Neural progenitor cell (in vitro differentiated cells): ENCODE data around the gene PRSS57. TPM values are rescaled to one million over a fixed set of nuclear protein-coding genes. Genes with fewer than 3 reads are reported as not detected.

Experiments
- DNase-seq: peaks from one replicate; pipeline ENCODE4 v3.0.0-alpha.2; 2016; ENCODE audit warnings: low spot score
- H2AFZ ChIP-seq: fragments of 200-600 bp; sonication (generic); replicated peaks from 2 replicates; pipeline ENCODE4 v1.6.1; 2016; ENCODE audit warnings: antibody characterized with exemption
- H3F3A ChIP-seq: fragments of 200-600 bp; sonication (generic); 2 replicates; pipeline ENCODE4 v1.6.1; 2016; ENCODE audit warnings: antibody characterized with exemption, low read depth
- H3K27ac ChIP-seq: fragments of 200-600 bp; sonication (generic); 2 replicates; pipeline ENCODE4 v1.5.1; 2016; ENCODE audit warnings: mild to moderate bottlenecking
- H3K27me3 ChIP-seq: fragments of 200-600 bp; sonication (generic); 2 replicates; pipeline ENCODE4 v1.6.1; 2016; ENCODE audit warnings: mild to moderate bottlenecking, moderate library complexity
- H3K36me3 ChIP-seq: fragments of 200-600 bp; sonication (generic); 2 replicates; pipeline ENCODE4 v1.5.1; 2016
- H3K4me1 ChIP-seq: fragments of 200-600 bp; sonication (generic); 2 replicates; pipeline ENCODE4 v1.6.1; 2016; ENCODE audit warnings: mixed run types
- H3K4me2 ChIP-seq: fragments of 200-600 bp; sonication (generic); 2 replicates; pipeline ENCODE4 v1.6.1; 2016
- H3K4me3 ChIP-seq: fragments of 200-600 bp; sonication (generic); 2 replicates; pipeline ENCODE4 v1.5.1; 2016
- H3K79me2 ChIP-seq: fragments of 200-600 bp; sonication (generic); 2 replicates; pipeline ENCODE4 v1.6.1; 2016; ENCODE audit warnings: low read depth
- H3K9ac ChIP-seq: fragments of 200-600 bp; sonication (generic); 2 replicates; pipeline ENCODE4 v1.6.1; 2016
- H3K9me3 ChIP-seq: fragments of 200-600 bp; sonication (generic); 2 replicates; pipeline ENCODE4 v1.5.1; 2016; ENCODE audit warnings: low read depth
- H4K20me1 ChIP-seq: fragments of 200-600 bp; sonication (generic); 2 replicates; pipeline ENCODE4 v1.6.1; 2016; ENCODE audit warnings: low read depth
- H3K27ac Mint-ChIP-seq: 3 replicates; pipeline ENCODE4 v1.8.0; 2021; ENCODE audit warnings: mixed read lengths
- H3K27me3 Mint-ChIP-seq: 2 replicates; pipeline ENCODE4 v1.8.0; 2022; ENCODE audit warnings: low read depth, mild to moderate bottlenecking, inconsistent platforms, moderate library complexity, mixed read lengths; ENCODE audit not compliant: insufficient read depth
- H3K36me3 Mint-ChIP-seq: 3 replicates; pipeline ENCODE4 v1.8.0; 2021; ENCODE audit warnings: mixed read lengths
- H3K4me1 Mint-ChIP-seq: 3 replicates; pipeline ENCODE4 v1.8.0; 2021; ENCODE audit warnings: mixed read lengths
- H3K4me3 Mint-ChIP-seq: 3 replicates; pipeline ENCODE4 v1.8.0; 2021; ENCODE audit warnings: mild to moderate bottlenecking, moderate library complexity, mixed read lengths
- H3K9me3 Mint-ChIP-seq: 3 replicates; pipeline ENCODE4 v1.8.0; 2020; ENCODE audit warnings: mixed read lengths
- CTCF ChIP-seq: fragments of 200-600 bp; sonication (generic); IDR thresholded peaks from 2 replicates; pipeline ENCODE4 v1.5.1; 2017; ENCODE audit warnings: antibody characterized with exemption, mild to moderate bottlenecking
- EZH2 ChIP-seq: fragments of 200-600 bp; sonication (generic); IDR thresholded peaks from 2 replicates; pipeline ENCODE4 v1.6.1; 2017; ENCODE audit warnings: antibody characterized with exemption, mild to moderate bottlenecking, moderate library complexity
- EZH2phosphoT487 ChIP-seq: fragments of 200-600 bp; sonication (generic); IDR thresholded peaks from 2 replicates; pipeline ENCODE4 v1.6.1; 2017; ENCODE audit warnings: antibody characterized with exemption
- total RNA-seq: library from RNA; depleted of rRNA; stranded (reverse); fragments of >200 nt; gene quantifications from 2 replicates; pipeline ENCODE4 v1.2.3, GENCODE V29; 2015; ENCODE audit warnings: low replicate concordance

Gene PRSS57
- total RNA-seq, 1 donor from 2014 or later: not detected

GRCh38 chr19:647566-648284 is 47.5 kb downstream of the PRSS57 start:
- H3K79me2 ChIP-seq: peaks cover 12% of the 10 kb centered on the region
- no peaks in the 10 kb centered on the region for H3K9me3 ChIP-seq
- no peaks in the 10 kb centered on the region for H3K9me3 Mint-ChIP-seq
- no peak overlapping the region for H2AFZ ChIP-seq
- H3K4me1 Mint-ChIP-seq: no peaks in the 10 kb centered on the region
- H4K20me1 ChIP-seq: peaks cover 26% of the 10 kb centered on the region
- H3K4me2 ChIP-seq: no peak overlapping the region
- peaks cover 2% of the 10 kb centered on the region for H3K27me3 Mint-ChIP-seq
- H3K9ac ChIP-seq: no peak overlapping the region
- H3K4me3 ChIP-seq: no peak overlapping the region
- H3K27ac ChIP-seq: no peak overlapping the region
- no peaks in the 10 kb centered on the region for H3K36me3 ChIP-seq
- H3K27ac Mint-ChIP-seq: no peak overlapping the region
- no peak for DNase-seq
- H3K4me1 ChIP-seq: no peaks in the 10 kb centered on the region
- peaks cover 5% of the 10 kb centered on the region for H3K36me3 Mint-ChIP-seq
- H3K4me3 Mint-ChIP-seq: no peak overlapping the region
- no peaks in the 10 kb centered on the region for H3F3A ChIP-seq
- H3K27me3 ChIP-seq: no peaks in the 10 kb centered on the region
- no peak for TF ChIP-seq EZH2phosphoT487
- TF ChIP-seq EZH2: no peak
- no peak for TF ChIP-seq CTCF

- peaks cover 18% of the 10 kb centered on the region for H4K20me1 ChIP-seq
- H3K9ac ChIP-seq: no peak overlapping the region
- peaks cover 5% of the 10 kb centered on the region for H3K79me2 ChIP-seq
- no peaks in the 10 kb centered on the region for H3K27me3 ChIP-seq
- no peak for DNase-seq
- Mint-ChIP-seq H3K4me1 (no peaks in the 10 kb centered on the region), H3K27ac (no peak overlapping the region), H3K9me3 (no peaks in the 10 kb centered on the region), H3K27me3 (peaks cover 2% of the 10 kb centered on the region), H3K36me3 (peaks cover 5% of the 10 kb centered on the region), H3K4me3 (no peak overlapping the region)
- H3K27ac ChIP-seq: no peak overlapping the region
- no peaks in the 10 kb centered on the region for H3K36me3 ChIP-seq
- H3F3A ChIP-seq: no peaks in the 10 kb centered on the region
- H2AFZ ChIP-seq: no peak overlapping the region
- H3K9me3 ChIP-seq: no peaks in the 10 kb centered on the region
- H3K4me2 ChIP-seq: no peak overlapping the region
- TF ChIP-seq CTCF (no peak), EZH2phosphoT487 (no peak), EZH2 (no peak)
- no peaks in the 10 kb centered on the region for H3K4me1 ChIP-seq
- no peak overlapping the region for H3K4me3 ChIP-seq
Measured at GRCh38 chr19:646779-647565, 48.3 kb downstream of the PRSS57 start.

- H3K27ac ChIP-seq: no peak overlapping the region
- Mint-ChIP-seq H3K27me3 (peaks cover 4% of the 10 kb centered on the region), H3K36me3 (peaks cover 5% of the 10 kb centered on the region), H3K4me1 (no peaks in the 10 kb centered on the region), H3K9me3 (no peaks in the 10 kb centered on the region), H3K4me3 (no peak overlapping the region), H3K27ac (no peak overlapping the region)
- H3K27me3 ChIP-seq: no peaks in the 10 kb centered on the region
- no peak overlapping the region for H3K4me3 ChIP-seq
- no peaks in the 10 kb centered on the region for H3K9me3 ChIP-seq
- no peak overlapping the region for H3K4me2 ChIP-seq
- no peaks in the 10 kb centered on the region for H3K36me3 ChIP-seq
- H4K20me1 ChIP-seq: peaks cover 14% of the 10 kb centered on the region
- H3K4me1 ChIP-seq: no peaks in the 10 kb centered on the region
- H3K9ac ChIP-seq: no peak overlapping the region
- no peak for DNase-seq
- TF ChIP-seq EZH2 (no peak), CTCF (no peak), EZH2phosphoT487 (no peak)
- H3F3A ChIP-seq: no peaks in the 10 kb centered on the region
- H2AFZ ChIP-seq: no peak overlapping the region
- no peaks in the 10 kb centered on the region for H3K79me2 ChIP-seq
Measured at GRCh38 chr19:645912-646778, 49.1 kb downstream of the PRSS57 start.
